H1 (cell line): ENCODE results near the gene LCE2C. TPM values are rescaled to one million over a fixed set of nuclear protein-coding genes. Genes with fewer than 3 reads are reported as not detected.

ENCODE experiments used
- CTCF ChIP-seq, 3 experiments: IDR thresholded peaks; 1 replicate in 2 of 3; 2 replicates in 1 of 3; pipeline versions ENCODE4 v1.5.1 to v1.6.1; 2011; ENCODE audit warnings: low read length in 3 of 3, mild to moderate bottlenecking in 3 of 3, inconsistent platforms in 2 of 3, low read depth in 1 of 3, moderate library complexity in 1 of 3; ENCODE audit not compliant: insufficient read depth in 1 of 3; ENCODE audit errors: control extremely low read depth in 1 of 3
- EZH2 ChIP-seq: fragments of 200-600 bp; sonication (generic); IDR thresholded peaks from 2 replicates; pipeline ENCODE4 v1.7.1; 2012; ENCODE audit warnings: low read depth, mild to moderate bottlenecking, moderate library complexity, low read length, inconsistent platforms; ENCODE audit not compliant: severe bottlenecking
- RBBP5 ChIP-seq: IDR thresholded peaks from 2 replicates; pipeline ENCODE4 v1.7.1; 2012; ENCODE audit warnings: low read depth, mild to moderate bottlenecking, inconsistent platforms, low read length, moderate library complexity, borderline replicate concordance
- TCF12 ChIP-seq: IDR thresholded peaks from 2 replicates; pipeline ENCODE4 v1.6.1; 2011; ENCODE audit warnings: low read depth, mild to moderate bottlenecking, low read length
- polyA plus RNA-seq, 7 experiments: library from polyadenylated mRNA; depleted of rRNA in 3 of 7; stranded (reverse) in 5 of 7; unstranded in 2 of 7; fragments of >200 nt in 5 of 7; fragments of 200-250 nt in 2 of 7; gene quantifications; 1 replicate in 5 of 7; 2 replicates in 1 of 7; 4 replicates in 1 of 7; pipeline versions ENCODE4 v1.2.1 to v1.2.3, GENCODE V29; 2011 to 2013; ENCODE audit warnings: missing spikeins in 2 of 7, mixed read lengths in 2 of 7
- total RNA-seq: library from RNA; stranded (reverse); fragmentation: NEBNext Ultra II Directional; extraction: Animal tissue kit (Norgen Biotek cat#: 25700); gene quantifications from 2 replicates; pipeline ENCODE4 v1.2.1, GENCODE V29; 2021
- TF ChIP-seq, protein P1 (sequence below): fragments of 300-600 bp; sonication (generic); IDR thresholded peaks from 2 replicates; pipeline ENCODE4 v1.7.1; 2012; ENCODE audit warnings: low read length, moderate library complexity, mild to moderate bottlenecking, inconsistent platforms; ENCODE audit not compliant: insufficient replicate concordance

Gene LCE2C
- total and polyA plus RNA-seq, 2 of the 8 experiments (the other 6 are each of a cell fraction or from before 2014, with no cell fraction given) = not detected

DNA sequence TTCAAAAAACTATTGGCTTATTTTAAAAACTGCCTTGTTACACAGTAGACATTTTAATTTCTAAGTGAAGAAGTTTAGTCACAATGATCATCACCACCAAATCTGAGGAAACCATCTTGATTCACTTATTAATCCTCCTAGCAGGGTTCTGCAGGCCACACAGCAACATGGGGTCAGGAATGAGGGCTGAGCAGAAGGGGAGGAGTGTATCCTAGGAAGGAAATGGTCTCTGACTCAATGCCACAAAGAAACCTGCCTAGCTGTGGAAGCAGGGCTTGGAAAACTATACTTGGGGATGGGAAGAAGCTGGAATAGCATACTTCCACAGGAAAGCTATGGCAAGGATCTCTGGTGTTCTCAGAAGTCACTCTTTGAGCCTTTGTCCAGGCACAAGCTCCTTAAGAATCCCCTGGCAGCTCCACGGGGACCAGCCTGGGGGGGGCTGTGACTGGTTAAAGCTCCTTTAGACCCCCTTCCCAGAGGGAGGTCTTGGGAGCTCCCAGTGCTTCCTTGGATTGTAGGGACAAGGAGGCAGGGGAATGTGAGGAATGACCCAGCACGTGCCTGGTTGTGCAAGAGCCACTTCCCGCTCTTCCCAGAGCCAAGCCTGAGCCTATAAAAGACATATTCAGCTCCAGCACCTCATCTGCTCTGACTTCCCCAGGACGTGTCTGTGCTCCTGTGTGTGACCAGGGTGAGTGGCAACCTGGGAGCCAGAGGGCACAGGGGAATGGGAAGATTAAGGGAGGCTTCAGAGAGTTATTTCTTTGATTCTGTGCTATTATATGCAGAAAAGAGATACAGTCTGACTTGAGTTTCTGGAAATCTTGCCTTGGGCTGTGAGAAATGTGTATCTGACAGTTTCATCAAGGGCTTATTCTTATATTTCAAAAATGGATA lies 22.9 kb downstream of the LCE2C start, which contains the start of gene LCE2A (continued):
- TF ChIP-seq CTCF (IDR thresholded peaks at IDR 0.05; ENCODE audit: control extremely low read depth in 1 of 3, insufficient read depth in 1 of 3, low read depth in 1 of 3, low read length in 3 of 3) = no peak
- no peak for TF ChIP-seq EZH2
- TF ChIP-seq RBBP5 = no peak
- TF ChIP-seq, protein P1, sequence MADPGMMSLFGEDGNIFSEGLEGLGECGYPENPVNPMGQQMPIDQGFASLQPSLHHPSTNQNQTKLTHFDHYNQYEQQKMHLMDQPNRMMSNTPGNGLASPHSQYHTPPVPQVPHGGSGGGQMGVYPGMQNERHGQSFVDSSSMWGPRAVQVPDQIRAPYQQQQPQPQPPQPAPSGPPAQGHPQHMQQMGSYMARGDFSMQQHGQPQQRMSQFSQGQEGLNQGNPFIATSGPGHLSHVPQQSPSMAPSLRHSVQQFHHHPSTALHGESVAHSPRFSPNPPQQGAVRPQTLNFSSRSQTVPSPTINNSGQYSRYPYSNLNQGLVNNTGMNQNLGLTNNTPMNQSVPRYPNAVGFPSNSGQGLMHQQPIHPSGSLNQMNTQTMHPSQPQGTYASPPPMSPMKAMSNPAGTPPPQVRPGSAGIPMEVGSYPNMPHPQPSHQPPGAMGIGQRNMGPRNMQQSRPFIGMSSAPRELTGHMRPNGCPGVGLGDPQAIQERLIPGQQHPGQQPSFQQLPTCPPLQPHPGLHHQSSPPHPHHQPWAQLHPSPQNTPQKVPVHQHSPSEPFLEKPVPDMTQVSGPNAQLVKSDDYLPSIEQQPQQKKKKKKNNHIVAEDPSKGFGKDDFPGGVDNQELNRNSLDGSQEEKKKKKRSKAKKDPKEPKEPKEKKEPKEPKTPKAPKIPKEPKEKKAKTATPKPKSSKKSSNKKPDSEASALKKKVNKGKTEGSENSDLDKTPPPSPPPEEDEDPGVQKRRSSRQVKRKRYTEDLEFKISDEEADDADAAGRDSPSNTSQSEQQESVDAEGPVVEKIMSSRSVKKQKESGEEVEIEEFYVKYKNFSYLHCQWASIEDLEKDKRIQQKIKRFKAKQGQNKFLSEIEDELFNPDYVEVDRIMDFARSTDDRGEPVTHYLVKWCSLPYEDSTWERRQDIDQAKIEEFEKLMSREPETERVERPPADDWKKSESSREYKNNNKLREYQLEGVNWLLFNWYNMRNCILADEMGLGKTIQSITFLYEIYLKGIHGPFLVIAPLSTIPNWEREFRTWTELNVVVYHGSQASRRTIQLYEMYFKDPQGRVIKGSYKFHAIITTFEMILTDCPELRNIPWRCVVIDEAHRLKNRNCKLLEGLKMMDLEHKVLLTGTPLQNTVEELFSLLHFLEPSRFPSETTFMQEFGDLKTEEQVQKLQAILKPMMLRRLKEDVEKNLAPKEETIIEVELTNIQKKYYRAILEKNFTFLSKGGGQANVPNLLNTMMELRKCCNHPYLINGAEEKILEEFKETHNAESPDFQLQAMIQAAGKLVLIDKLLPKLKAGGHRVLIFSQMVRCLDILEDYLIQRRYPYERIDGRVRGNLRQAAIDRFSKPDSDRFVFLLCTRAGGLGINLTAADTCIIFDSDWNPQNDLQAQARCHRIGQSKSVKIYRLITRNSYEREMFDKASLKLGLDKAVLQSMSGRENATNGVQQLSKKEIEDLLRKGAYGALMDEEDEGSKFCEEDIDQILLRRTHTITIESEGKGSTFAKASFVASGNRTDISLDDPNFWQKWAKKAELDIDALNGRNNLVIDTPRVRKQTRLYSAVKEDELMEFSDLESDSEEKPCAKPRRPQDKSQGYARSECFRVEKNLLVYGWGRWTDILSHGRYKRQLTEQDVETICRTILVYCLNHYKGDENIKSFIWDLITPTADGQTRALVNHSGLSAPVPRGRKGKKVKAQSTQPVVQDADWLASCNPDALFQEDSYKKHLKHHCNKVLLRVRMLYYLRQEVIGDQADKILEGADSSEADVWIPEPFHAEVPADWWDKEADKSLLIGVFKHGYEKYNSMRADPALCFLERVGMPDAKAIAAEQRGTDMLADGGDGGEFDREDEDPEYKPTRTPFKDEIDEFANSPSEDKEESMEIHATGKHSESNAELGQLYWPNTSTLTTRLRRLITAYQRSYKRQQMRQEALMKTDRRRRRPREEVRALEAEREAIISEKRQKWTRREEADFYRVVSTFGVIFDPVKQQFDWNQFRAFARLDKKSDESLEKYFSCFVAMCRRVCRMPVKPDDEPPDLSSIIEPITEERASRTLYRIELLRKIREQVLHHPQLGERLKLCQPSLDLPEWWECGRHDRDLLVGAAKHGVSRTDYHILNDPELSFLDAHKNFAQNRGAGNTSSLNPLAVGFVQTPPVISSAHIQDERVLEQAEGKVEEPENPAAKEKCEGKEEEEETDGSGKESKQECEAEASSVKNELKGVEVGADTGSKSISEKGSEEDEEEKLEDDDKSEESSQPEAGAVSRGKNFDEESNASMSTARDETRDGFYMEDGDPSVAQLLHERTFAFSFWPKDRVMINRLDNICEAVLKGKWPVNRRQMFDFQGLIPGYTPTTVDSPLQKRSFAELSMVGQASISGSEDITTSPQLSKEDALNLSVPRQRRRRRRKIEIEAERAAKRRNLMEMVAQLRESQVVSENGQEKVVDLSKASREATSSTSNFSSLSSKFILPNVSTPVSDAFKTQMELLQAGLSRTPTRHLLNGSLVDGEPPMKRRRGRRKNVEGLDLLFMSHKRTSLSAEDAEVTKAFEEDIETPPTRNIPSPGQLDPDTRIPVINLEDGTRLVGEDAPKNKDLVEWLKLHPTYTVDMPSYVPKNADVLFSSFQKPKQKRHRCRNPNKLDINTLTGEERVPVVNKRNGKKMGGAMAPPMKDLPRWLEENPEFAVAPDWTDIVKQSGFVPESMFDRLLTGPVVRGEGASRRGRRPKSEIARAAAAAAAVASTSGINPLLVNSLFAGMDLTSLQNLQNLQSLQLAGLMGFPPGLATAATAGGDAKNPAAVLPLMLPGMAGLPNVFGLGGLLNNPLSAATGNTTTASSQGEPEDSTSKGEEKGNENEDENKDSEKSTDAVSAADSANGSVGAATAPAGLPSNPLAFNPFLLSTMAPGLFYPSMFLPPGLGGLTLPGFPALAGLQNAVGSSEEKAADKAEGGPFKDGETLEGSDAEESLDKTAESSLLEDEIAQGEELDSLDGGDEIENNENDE = no peak
- TF ChIP-seq TCF12 = no peak
